ENCODE results near the gene CCL14. TPM values are rescaled to one million over a fixed set of nuclear protein-coding genes. Genes with fewer than 3 reads are reported as not detected.
"Not testable (repeated sequence)": the region's sequence is repeated elsewhere in the genome, so short reads cannot be mapped to it uniquely, and the experiment has no call there.

CCL14 gene
- total RNA-seq, 1 donor from 2014 or later = 24.2 TPM

DNA sequence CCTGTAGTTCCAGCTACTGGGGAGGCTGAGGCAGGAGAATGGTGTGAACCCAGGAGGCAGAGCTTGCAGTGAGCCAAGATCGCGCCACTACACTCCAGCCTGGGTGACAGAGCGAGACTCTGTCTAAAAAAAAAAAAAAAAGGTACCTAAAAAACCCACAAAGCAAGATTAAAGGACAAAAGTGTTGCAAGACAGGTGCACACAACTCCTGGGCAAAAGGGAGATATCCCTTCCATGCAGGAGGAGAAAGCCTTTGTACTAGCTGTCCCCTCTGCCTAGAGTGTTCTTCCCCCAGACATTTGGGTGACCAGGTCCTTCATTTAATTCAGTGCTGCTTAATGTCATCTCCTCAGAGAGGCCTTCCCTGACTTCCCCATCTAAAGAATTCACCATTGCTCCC lies 48.0 kb downstream of the CCL14 start:
- not testable (repeated sequence) for DNase-seq

- DNase-seq = no peak
Observed at GRCh38 chr17:35936063-35936462, 50.5 kb downstream of the CCL14 start.

GRCh38 chr17:35934760-35935159 lies 51.8 kb downstream of the CCL14 start:
- DNase-seq = no peak

Other genes with a start within 250 kb of the CCL14 start
- gene GAS2L2, start 233.5 kb downstream of the CCL14 start, total RNA-seq = 0.05 and 0.17 TPM in 2 replicates
- not detected in 2 replicates for gene C17orf50, start 225.8 kb downstream of the CCL14 start, total RNA-seq
- gene MMP28, start 191.1 kb downstream of the CCL14 start, total RNA-seq = 14.1 and 38.1 TPM in 2 replicates
- gene TAF15, start 177.2 kb downstream of the CCL14 start, total RNA-seq = 68.1 and 115 TPM in 2 replicates
- not detected in 2 replicates for gene HEATR9, start 117.8 kb downstream of the CCL14 start, total RNA-seq
- 0.17 TPM in 1 of 2 replicates, not detected in the other for gene CCL5, start 106.4 kb downstream of the CCL14 start, total RNA-seq
- 0.47 and 1.0 TPM in 2 replicates for gene RDM1, start 56.0 kb downstream of the CCL14 start, total RNA-seq
- gene LYZL6, start 43.0 kb downstream of the CCL14 start, total RNA-seq = not detected in 2 replicates
- gene CCL16, start 5.2 kb downstream of the CCL14 start, total RNA-seq = 0.37 and 0.68 TPM in 2 replicates
- gene CCL15, start 14.8 kb upstream of the CCL14 start, total RNA-seq = not detected in 2 replicates
- gene CCL23, start 31.2 kb upstream of the CCL14 start, total RNA-seq = 2.2 and 7.5 TPM in 2 replicates
- not detected in 2 replicates for gene CCL18, start 77.5 kb upstream of the CCL14 start, total RNA-seq
- gene CCL3, start 103.4 kb upstream of the CCL14 start, total RNA-seq = not detected in 2 replicates
- not detected in 2 replicates for gene CCL4, start 117.1 kb upstream of the CCL14 start, total RNA-seq
- gene TBC1D3B, start 189.9 kb upstream of the CCL14 start, total RNA-seq = 0.85 and 1.6 TPM in 2 replicates
- gene CCL3L1, start 210.0 kb upstream of the CCL14 start, total RNA-seq = not detected in 2 replicates
- gene CCL4L2, start 224.3 kb upstream of the CCL14 start, total RNA-seq = not detected in 2 replicates